H9 (cell line): ENCODE measurements around the gene IRAK1. TPM values are rescaled to one million over a fixed set of nuclear protein-coding genes. Genes with fewer than 3 reads are reported as not detected.

Experiments
- DNase-seq: peaks from one replicate; pipeline ENCODE4 v3.0.0-alpha.2; 2017
- H2AFZ ChIP-seq: one replicate; pipeline ENCODE4 v1.6.1; 2013; ENCODE audit warnings: mild to moderate bottlenecking, low read length, control low read depth, moderate library complexity
- H2AK5ac ChIP-seq: 2 replicates; pipeline ENCODE4 v1.6.1; 2013; ENCODE audit warnings: low read length, control low read depth, mixed read lengths; ENCODE audit not compliant: insufficient read length
- H2BK120ac ChIP-seq: one replicate; pipeline ENCODE4 v1.6.1; 2013; ENCODE audit warnings: low read depth, mild to moderate bottlenecking, low read length, control low read depth, inconsistent platforms; ENCODE audit not compliant: poor library complexity, severe bottlenecking
- H2BK12ac ChIP-seq: 2 replicates; pipeline ENCODE4 v1.6.1; 2013; ENCODE audit warnings: low read length, control low read depth, mixed read lengths, low read depth; ENCODE audit not compliant: insufficient read length
- H2BK15ac ChIP-seq: 2 replicates; pipeline ENCODE4 v1.6.1; 2013; ENCODE audit warnings: low read depth, low read length, control low read depth
- H2BK20ac ChIP-seq: one replicate; pipeline ENCODE4 v1.6.1; 2013; ENCODE audit warnings: low read depth, mild to moderate bottlenecking, low read length, control low read depth, inconsistent platforms; ENCODE audit not compliant: poor library complexity, severe bottlenecking
- H2BK5ac ChIP-seq: 2 replicates; pipeline ENCODE4 v1.6.1; 2013; ENCODE audit warnings: low read length, control low read depth, mixed read lengths; ENCODE audit not compliant: insufficient read length
- H3K14ac ChIP-seq: 2 replicates; pipeline ENCODE4 v1.6.1; 2013; ENCODE audit warnings: low read length, control low read depth; ENCODE audit not compliant: insufficient read depth
- H3K18ac ChIP-seq: 2 replicates; pipeline ENCODE4 v1.6.1; 2013; ENCODE audit warnings: low read depth, mild to moderate bottlenecking, mixed read lengths, low read length, control low read depth; ENCODE audit not compliant: insufficient read length
- H3K23ac ChIP-seq: 2 replicates; pipeline ENCODE4 v1.6.1; 2013; ENCODE audit warnings: low read length, control low read depth, mixed read lengths, low read depth; ENCODE audit not compliant: insufficient read length
- H3K23me2 ChIP-seq: 2 replicates; pipeline ENCODE4 v1.6.1; 2013; ENCODE audit warnings: low read depth, mild to moderate bottlenecking, mixed read lengths, low read length, control low read depth; ENCODE audit not compliant: insufficient read length, poor library complexity, severe bottlenecking
- H3K27ac ChIP-seq: 2 replicates; pipeline ENCODE4 v1.5.1; 2013; ENCODE audit warnings: low read length, control low read depth, mixed read lengths, low read depth; ENCODE audit not compliant: insufficient read length
- H3K27me3 ChIP-seq: 2 replicates; pipeline ENCODE4 v1.6.1; 2013; ENCODE audit warnings: low read length, control low read depth, inconsistent platforms; ENCODE audit not compliant: insufficient read depth
- H3K4ac ChIP-seq: 2 replicates; pipeline ENCODE4 v1.6.1; 2013; ENCODE audit warnings: low read depth, mild to moderate bottlenecking, control low read depth, inconsistent platforms, low read length, moderate library complexity
- H3K4me1 ChIP-seq: 2 replicates; pipeline ENCODE4 v1.6.1; 2013; ENCODE audit warnings: low read length, control low read depth, inconsistent platforms; ENCODE audit not compliant: insufficient read depth
- H3K4me2 ChIP-seq: 2 replicates; pipeline ENCODE4 v1.6.1; 2013; ENCODE audit warnings: low read length, control low read depth, mixed read lengths; ENCODE audit not compliant: insufficient read length, insufficient read depth
- H3K56ac ChIP-seq: 2 replicates; pipeline ENCODE4 v1.6.1; 2013; ENCODE audit warnings: low read depth, mild to moderate bottlenecking, mixed read lengths, low read length, control low read depth; ENCODE audit not compliant: insufficient read length
- H3K79me1 ChIP-seq: 2 replicates; pipeline ENCODE4 v1.6.1; 2013; ENCODE audit warnings: low read depth, mild to moderate bottlenecking, moderate library complexity, low read length, control low read depth, inconsistent platforms; ENCODE audit not compliant: insufficient read depth, poor library complexity, severe bottlenecking
- H3K79me2 ChIP-seq: 2 replicates; pipeline ENCODE4 v1.6.1; 2013; ENCODE audit warnings: low read length, control low read depth, inconsistent platforms; ENCODE audit not compliant: insufficient read depth
- H3K9ac ChIP-seq: 2 replicates; pipeline ENCODE4 v1.6.1; 2013; ENCODE audit warnings: low read length, control low read depth, mixed read lengths; ENCODE audit not compliant: insufficient read length; ENCODE audit errors: extremely low read depth
- H3K9me3 ChIP-seq: one replicate; pipeline ENCODE4 v1.6.1; 2013; ENCODE audit warnings: low read depth, low read length, inconsistent platforms; ENCODE audit not compliant: control insufficient read depth
- H3T11ph ChIP-seq: one replicate; pipeline ENCODE4 v1.6.1; 2013; ENCODE audit warnings: mild to moderate bottlenecking, low read length, control low read depth, inconsistent platforms
- H4K20me1 ChIP-seq: one replicate; pipeline ENCODE4 v1.6.1; 2013; ENCODE audit not compliant: control insufficient read depth, insufficient read length, insufficient read depth
- H4K5ac ChIP-seq: 2 replicates; pipeline ENCODE4 v1.6.1; 2013; ENCODE audit warnings: low read depth, mild to moderate bottlenecking, mixed read lengths, low read length, control low read depth; ENCODE audit not compliant: insufficient read length
- H4K8ac ChIP-seq: replicated peaks from 2 replicates; pipeline ENCODE4 v1.6.1; 2013; ENCODE audit warnings: low read length, control low read depth, mixed read lengths, low read depth; ENCODE audit not compliant: insufficient read length
- H4K91ac ChIP-seq: 2 replicates; pipeline ENCODE4 v1.6.1; 2013; ENCODE audit warnings: low read depth, mild to moderate bottlenecking, moderate library complexity, mixed read lengths, low read length, control low read depth; ENCODE audit not compliant: insufficient read length
- H3K27ac Mint-ChIP-seq, 3 experiments: 2 replicates in 2 of 3; 3 replicates in 1 of 3; pipeline ENCODE4 v1.8.0; 2020 to 2021; ENCODE audit warnings: mixed read lengths in 3 of 3, mild to moderate bottlenecking in 1 of 3, moderate library complexity in 1 of 3
- H3K27me3 Mint-ChIP-seq: 2 replicates; pipeline ENCODE4 v1.8.0; 2021; ENCODE audit warnings: low read depth, mild to moderate bottlenecking, moderate library complexity, mixed read lengths
- H3K36me3 Mint-ChIP-seq, 3 experiments: 2 replicates in 2 of 3; 3 replicates in 1 of 3; pipeline ENCODE4 v1.8.0; 2020 to 2021; ENCODE audit warnings: low read depth in 3 of 3, mixed read lengths in 3 of 3; ENCODE audit not compliant: insufficient read depth in 1 of 3
- H3K4me1 Mint-ChIP-seq, 2 experiments: 2 replicates each; pipeline ENCODE4 v1.8.0; 2020; ENCODE audit warnings: mixed read lengths in 2 of 2
- H3K4me3 Mint-ChIP-seq, 2 experiments: 2 replicates in 1 of 2; 3 replicates in 1 of 2; pipeline ENCODE4 v1.8.0; 2020 to 2021; ENCODE audit warnings: mild to moderate bottlenecking in 2 of 2, mixed read lengths in 2 of 2, moderate library complexity in 1 of 2
- H3K9me3 Mint-ChIP-seq, 2 experiments: 2 replicates in 1 of 2; 3 replicates in 1 of 2; pipeline ENCODE4 v1.8.0; 2020; ENCODE audit warnings: mild to moderate bottlenecking in 2 of 2, mixed read lengths in 2 of 2, moderate library complexity in 1 of 2
- WGBS: extraction: QIAGEN DNeasy Blood & Tissue Kit; methylation state at CpG from one replicate; pipeline ENCODE4 v1.1.7; 2013; ENCODE audit warnings: missing lambda C conversion rate, low lambda C conversion rate, mixed read lengths; ENCODE audit not compliant: insufficient read length; ENCODE audit errors: extremely low coverage; 5-methylcytosine and 5-hydroxymethylcytosine counted together
- total RNA-seq: library from RNA; stranded (reverse); gene quantifications from 2 replicates; pipeline ENCODE4 v1.2.1, GENCODE V29; 2021
- TF ChIP-seq, protein P1 (sequence below): fragments of 200-600 bp; sonication (generic); conservative IDR thresholded peaks from 3 replicates; pipeline ENCODE4 v1.8.0; 2021; ENCODE audit warnings: antibody characterized with exemption, mild to moderate bottlenecking

IRAK1 gene
- total RNA-seq, 1 experiment from 2014 or later, result 98.4 TPM

DNA sequence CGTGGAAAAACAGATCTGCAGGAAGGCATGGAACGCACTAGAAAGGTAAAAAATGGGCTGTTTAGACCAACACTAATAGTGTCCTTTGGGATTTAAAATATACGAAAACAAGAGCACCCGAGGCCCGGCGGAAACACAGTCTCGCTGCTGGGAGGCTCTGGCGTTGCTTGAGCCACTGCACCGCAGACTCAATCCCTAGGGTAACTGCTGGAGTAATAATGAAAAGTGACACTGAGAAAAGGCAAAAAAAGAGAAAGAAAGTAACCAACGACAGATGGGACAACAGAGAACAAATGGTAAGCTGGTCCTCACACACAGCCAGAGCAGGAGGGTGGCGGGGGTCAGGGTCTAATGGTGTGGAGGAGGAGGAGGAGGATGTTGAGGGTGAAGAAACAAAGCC lies 15.4 kb downstream of the IRAK1 start:
- Histone ChIP-seq H2BK5ac (no peak overlapping the region), H2BK20ac (no peak overlapping the region), H4K5ac (no peak overlapping the region), H3K4me1 (no peaks in the 10 kb centered on the region), H2AK5ac (no peak overlapping the region), H3T11ph (no peak overlapping the region), H3K4me2 (no peak overlapping the region), H2AFZ (no peak overlapping the region), H3K23me2 (no peaks in the 10 kb centered on the region), H3K27ac (no peak overlapping the region), H2BK120ac (no peak overlapping the region), H3K14ac (no peak overlapping the region), H3K79me1 (no peaks in the 10 kb centered on the region), H2BK15ac (no peak overlapping the region), H3K9me3 (peaks cover 21% of the 10 kb centered on the region), H3K9ac (no peak overlapping the region), H4K8ac (no peak overlapping the region), H3K79me2 (no peaks in the 10 kb centered on the region), H3K56ac (no peak overlapping the region), H2BK12ac (no peak overlapping the region), H3K23ac (no peak overlapping the region), H3K27me3 (no peaks in the 10 kb centered on the region), H3K4ac (no peak overlapping the region), H3K18ac (no peak overlapping the region), H4K91ac (no peak overlapping the region), H4K20me1 (no peaks in the 10 kb centered on the region)
- H3K4me1 Mint-ChIP-seq, result peaks cover 8 to 12% of the 10 kb centered on the region in 2 experiments; a peak in 3 of 4 replicates
- H3K27me3 Mint-ChIP-seq, result no peaks in the 10 kb centered on the region; the same call in none of the 2 replicates
- WGBS, result no CpG with 5 or more reads among the region's 11 CpGs
- no peak for DNase-seq
- H3K4me3 Mint-ChIP-seq, result no peak overlapping the region; a peak in 1 of 5 replicates
- H3K27ac Mint-ChIP-seq, result peak overlapping the region in 1 of 3 experiments; percentile 61; a peak in 2 of 7 replicates
- peaks cover 8 to 32% (median 28%) of the 10 kb centered on the region in 3 experiments for H3K36me3 Mint-ChIP-seq
- peaks cover 67 to 69% of the 10 kb centered on the region in 2 experiments for H3K9me3 Mint-ChIP-seq
- TF ChIP-seq, protein P1, sequence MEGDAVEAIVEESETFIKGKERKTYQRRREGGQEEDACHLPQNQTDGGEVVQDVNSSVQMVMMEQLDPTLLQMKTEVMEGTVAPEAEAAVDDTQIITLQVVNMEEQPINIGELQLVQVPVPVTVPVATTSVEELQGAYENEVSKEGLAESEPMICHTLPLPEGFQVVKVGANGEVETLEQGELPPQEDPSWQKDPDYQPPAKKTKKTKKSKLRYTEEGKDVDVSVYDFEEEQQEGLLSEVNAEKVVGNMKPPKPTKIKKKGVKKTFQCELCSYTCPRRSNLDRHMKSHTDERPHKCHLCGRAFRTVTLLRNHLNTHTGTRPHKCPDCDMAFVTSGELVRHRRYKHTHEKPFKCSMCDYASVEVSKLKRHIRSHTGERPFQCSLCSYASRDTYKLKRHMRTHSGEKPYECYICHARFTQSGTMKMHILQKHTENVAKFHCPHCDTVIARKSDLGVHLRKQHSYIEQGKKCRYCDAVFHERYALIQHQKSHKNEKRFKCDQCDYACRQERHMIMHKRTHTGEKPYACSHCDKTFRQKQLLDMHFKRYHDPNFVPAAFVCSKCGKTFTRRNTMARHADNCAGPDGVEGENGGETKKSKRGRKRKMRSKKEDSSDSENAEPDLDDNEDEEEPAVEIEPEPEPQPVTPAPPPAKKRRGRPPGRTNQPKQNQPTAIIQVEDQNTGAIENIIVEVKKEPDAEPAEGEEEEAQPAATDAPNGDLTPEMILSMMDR, result no peak
